Uterus (tissue), 2 donors: ENCODE data around the gene IGF2BP2.

Source experiments
- POLR2A ChIP-seq, 2 donors: fragments of 450-650 bp; IDR thresholded peaks; one replicate each; pipeline ENCODE4 v1.6.1; 2016; ENCODE audit warnings: antibody characterized with exemption in 2 of 2, mild to moderate bottlenecking in 1 of 2, moderate library complexity in 1 of 2
- TF ChIP-seq, protein P1 (sequence below), 4 experiments: fragments of 200-600 bp in 2 of 4; fragments of 450-650 bp in 2 of 4; sonication (generic) in 2 of 4; IDR thresholded peaks; one replicate each; pipeline ENCODE4 v1.5.1; 2016 to 2019; ENCODE audit warnings: antibody characterized with exemption in 4 of 4, mild to moderate bottlenecking in 2 of 4, moderate library complexity in 1 of 4

- TF ChIP-seq, protein P1, sequence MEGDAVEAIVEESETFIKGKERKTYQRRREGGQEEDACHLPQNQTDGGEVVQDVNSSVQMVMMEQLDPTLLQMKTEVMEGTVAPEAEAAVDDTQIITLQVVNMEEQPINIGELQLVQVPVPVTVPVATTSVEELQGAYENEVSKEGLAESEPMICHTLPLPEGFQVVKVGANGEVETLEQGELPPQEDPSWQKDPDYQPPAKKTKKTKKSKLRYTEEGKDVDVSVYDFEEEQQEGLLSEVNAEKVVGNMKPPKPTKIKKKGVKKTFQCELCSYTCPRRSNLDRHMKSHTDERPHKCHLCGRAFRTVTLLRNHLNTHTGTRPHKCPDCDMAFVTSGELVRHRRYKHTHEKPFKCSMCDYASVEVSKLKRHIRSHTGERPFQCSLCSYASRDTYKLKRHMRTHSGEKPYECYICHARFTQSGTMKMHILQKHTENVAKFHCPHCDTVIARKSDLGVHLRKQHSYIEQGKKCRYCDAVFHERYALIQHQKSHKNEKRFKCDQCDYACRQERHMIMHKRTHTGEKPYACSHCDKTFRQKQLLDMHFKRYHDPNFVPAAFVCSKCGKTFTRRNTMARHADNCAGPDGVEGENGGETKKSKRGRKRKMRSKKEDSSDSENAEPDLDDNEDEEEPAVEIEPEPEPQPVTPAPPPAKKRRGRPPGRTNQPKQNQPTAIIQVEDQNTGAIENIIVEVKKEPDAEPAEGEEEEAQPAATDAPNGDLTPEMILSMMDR (IDR thresholded peaks at IDR 0.05) = no peak
- TF ChIP-seq POLR2A (IDR thresholded peaks at IDR 0.05) = no peak
Observed at GRCh38 chr3:185658504-185658912, 166.3 kb downstream of the IGF2BP2 start.
